Esophagus mucosa (tissue), 1 donor: ENCODE results near the gene NTHL1. TPM values are rescaled to one million over a fixed set of nuclear protein-coding genes. Genes with fewer than 3 reads are reported as not detected.
"Not testable (repeated sequence)": the region's sequence is repeated elsewhere in the genome, so short reads cannot be mapped to it uniquely, and the experiment has no call there.

Experiments used
- ATAC-seq: fragments of 200-7000 bp; cut with Tn5 transposase; one replicate; pipeline ENCODE4 v1.9.1; 2020
- total RNA-seq: library from RNA; stranded (reverse); gene quantifications from one replicate; pipeline ENCODE4 v1.2.4, GENCODE V29; 2023
- donor health status: DM: yes; HTN: yes; CAD: no.

Gene NTHL1
- total RNA-seq, 1 donor from 2014 or later = 15.8 TPM

DNA sequence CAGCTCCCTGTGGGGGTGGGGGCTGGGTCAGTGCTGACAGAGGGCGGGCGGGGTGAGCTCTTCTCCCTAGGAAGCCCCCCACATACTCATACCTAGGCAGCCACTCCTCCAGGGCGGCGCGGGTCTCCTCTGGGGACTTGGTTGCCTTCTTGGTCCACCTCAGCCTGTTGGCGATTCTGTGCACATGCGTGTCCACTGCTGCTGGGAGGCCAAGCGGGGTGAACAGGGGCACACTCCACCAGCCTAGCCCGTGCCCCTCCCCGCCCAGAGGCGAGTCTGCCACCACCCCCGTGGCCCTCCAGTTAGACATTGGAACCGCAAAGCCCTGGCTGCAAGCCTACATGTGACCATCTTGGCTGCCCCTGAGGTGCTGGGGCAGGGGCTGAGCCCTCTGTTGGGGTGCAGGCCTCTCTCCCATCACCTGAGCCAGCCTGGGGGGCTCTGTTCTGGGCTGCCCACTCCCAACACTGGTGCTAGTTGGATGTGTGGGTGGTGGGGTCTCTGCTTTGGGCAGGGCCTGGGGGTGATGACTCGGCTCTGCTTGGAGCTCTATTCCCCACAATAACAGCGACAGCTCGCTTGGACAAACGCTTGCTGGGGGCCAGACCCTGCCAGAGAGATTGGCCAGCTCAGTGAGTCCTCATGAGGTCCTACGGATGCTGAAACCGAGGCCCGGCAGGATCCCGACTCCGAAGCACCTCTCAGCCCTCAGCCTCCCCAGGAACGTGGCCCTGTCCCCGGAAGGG is 7.4 kb downstream of the NTHL1 start:
- ATAC-seq = no peak

DNA sequence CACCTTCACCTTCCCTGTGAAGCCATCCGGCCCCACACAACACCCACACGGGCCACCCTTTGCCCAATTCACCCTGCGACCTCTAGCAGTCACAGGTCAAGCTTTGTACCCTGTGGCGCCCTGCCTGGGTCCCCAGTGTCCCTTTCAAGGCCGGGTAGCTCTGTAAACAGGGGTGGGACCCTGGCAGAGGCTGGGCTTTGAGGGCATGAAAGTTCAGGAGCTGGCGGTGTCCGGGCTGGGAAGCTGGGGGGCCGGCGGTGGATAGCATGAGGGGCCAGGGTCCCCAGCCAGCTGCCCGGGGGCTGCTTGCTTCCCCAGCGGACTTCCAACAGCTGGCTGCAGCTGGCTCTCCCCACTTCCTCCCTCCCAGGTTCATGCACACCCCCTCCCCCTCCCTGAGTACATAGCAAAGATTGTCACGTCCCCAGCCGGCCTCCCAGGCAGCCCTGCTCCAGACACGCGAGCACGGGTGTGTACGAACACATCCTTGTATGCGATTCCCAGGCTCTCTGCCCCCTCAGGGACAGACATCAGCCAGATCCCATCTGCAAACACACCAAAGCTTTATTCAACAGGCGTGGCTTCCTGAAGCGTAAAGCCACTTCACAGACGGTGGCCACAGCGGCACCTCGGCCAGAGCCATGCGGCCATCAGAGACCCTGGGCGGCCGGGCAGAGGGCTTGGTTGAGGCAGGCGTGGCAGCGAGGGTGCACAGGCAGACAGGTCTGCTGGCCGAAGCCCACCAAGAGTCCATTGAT is 8.2 kb downstream of the NTHL1 start:
- no peak for ATAC-seq

DNA sequence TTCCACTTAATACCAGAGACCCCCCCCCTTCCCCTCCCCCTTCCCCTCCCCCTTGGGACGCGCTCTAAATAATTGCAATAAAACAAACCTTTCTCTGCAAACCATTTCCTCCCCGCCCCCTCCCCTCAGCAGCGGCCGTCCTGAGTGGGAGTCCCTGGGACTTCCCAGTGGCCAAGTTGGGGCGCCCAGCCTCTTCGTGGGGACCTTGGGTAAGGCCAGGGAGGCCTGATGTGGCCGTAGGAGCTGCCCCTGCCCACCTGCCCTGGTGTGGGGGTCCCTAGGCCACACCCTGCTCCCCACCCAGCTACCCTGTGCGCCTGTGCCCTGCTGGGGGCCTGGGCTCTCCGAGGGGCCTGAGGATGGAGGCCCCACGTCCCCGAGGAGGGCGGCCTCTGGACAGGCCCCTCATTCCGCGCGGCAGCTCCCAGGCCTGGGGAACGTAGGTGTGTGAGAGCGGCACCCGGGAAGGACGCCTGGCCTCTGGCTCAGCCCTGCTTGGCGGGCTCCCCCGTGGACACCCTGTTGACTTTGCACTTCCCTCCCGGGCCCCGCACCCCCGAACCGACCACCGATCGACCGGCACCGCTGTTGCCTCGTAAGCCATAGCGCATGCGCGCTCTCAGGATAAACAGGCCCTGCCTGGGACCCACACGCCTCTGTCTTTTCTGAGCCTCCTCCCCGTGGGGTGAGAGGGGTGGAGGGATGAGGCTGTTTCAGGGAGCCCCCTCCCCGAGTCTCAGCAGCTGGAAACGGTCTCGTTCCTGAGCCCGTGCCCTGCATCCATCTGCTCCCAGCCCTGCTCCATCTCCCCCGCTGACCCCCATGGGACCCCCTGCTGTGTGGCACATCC is 9.0 kb downstream of the NTHL1 start:
- ATAC-seq = no peak

DNA sequence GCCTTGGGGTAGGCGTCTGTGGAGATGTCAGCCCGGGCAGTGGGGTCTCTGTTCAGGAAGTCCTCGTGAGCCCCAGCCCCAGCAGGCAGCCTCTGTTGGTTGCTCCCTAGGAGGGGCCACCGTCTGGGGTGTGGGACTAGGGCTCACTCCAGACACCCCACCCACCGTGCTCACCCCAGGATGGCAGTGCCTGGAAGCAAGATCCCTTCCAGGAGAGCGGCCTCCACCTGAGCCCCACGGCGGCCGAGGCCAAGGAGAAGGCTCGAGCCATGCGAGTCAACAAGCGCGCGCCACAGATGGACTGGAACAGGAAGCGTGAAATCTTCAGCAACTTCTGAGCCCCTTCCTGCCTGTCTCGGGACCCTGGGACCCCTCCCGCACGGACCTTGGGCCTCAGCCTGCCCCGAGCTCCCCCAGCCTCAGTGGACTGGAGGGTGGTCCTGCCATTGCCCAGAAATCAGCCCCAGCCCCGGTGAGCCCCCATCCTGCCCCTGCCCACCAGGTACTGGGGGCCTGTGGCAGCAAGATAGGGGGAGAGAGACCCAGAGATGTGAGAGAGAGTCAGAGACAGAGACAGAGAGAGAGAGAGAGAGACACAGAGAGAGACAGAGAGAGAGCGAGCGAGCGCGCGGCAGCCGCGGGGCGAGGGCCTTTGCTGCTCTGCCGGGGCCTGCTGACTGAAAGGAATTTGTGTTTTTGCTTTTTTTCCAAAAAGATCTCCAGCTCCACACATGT is 9.8 kb downstream of the NTHL1 start:
- no peak for ATAC-seq

GRCh38 chr16:2037115-2037514 is 10.5 kb downstream of the NTHL1 start:
- ATAC-seq = no peak

GRCh38 chr16:2036200-2036966 is 11.3 kb downstream of the NTHL1 start:
- no peak for ATAC-seq

DNA sequence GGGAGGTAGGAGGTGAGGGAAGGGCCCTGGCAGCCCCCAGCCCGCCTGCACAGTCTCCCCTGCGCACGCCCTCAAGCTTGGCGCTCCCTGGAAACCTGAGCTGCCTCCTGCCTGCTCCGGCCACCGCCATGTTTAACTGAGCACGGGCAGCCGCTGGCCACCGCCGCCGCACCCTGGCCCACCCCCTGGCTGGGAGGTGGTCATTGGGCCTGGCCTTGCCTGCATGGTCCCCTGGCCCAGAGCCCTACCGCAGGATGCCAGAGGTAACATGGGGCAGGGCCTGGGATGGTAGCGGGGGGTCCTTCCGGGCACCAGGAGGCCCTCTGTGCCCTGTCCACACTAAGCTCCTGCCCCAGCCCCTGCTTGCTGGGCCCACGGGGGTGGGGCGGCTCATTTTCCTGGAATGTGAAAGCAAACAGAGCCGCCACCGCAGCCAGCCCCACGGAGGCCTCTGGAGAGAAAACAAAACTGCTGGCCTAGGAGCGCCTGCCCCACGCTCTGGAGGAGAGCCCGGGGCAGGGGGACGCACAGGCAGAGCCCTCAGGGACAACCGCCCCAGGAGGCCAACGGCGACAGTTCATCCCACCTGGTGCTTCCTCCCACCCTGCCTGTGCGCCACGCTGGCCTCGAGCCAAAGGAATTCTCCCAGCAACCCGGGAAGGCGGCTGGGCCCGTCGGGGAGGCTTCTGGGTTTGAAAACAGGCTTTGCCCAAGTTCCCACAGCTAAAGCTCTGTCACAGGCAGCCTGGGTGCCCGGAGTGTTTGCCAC is 12.0 kb downstream of the NTHL1 start:
- no peak for ATAC-seq

DNA sequence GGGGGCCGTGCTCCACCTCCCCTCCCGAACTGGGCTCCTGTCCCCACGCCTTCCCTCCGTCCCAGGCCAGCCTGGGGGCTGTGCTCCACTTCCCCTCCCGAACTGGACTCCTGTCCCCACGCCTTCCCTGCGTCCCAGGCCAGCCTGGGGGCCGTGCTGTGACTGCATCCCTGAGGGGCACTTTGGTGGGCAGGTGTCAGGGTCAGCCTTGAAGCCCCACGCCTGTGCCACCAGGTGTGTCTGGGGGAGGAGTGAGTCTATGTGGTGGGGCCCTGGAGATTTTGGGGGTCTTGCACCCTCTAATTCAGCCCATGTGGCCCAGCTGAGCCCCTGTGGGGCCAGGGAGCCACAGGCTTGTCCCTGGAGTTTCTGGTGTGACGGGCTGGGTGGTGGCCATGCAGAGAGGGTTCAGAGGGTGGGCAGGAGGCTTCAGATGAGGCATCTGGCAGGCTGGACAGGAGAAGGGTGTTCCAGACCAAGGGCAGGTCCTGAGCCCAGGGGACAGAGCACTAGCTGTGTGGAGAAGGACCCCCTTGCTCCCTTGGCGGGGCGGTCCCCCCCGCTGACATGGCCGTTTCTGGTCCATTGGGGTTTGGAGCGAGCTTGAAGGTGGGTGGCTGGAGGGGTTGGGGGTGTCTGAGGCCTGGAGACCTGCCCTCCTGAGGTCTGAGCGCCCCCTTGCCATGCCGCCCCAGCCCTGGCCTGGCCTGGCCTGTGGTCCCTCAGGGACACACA is 12.8 kb downstream of the NTHL1 start:
- ATAC-seq = no peak

- not testable (repeated sequence) for ATAC-seq
Measured at GRCh38 chr16:2033909-2034695, 13.5 kb downstream of the NTHL1 start.

- peak; percentile 27 for ATAC-seq
Measured at GRCh38 chr16:2033057-2033908, 14.4 kb downstream of the NTHL1 start.

DNA sequence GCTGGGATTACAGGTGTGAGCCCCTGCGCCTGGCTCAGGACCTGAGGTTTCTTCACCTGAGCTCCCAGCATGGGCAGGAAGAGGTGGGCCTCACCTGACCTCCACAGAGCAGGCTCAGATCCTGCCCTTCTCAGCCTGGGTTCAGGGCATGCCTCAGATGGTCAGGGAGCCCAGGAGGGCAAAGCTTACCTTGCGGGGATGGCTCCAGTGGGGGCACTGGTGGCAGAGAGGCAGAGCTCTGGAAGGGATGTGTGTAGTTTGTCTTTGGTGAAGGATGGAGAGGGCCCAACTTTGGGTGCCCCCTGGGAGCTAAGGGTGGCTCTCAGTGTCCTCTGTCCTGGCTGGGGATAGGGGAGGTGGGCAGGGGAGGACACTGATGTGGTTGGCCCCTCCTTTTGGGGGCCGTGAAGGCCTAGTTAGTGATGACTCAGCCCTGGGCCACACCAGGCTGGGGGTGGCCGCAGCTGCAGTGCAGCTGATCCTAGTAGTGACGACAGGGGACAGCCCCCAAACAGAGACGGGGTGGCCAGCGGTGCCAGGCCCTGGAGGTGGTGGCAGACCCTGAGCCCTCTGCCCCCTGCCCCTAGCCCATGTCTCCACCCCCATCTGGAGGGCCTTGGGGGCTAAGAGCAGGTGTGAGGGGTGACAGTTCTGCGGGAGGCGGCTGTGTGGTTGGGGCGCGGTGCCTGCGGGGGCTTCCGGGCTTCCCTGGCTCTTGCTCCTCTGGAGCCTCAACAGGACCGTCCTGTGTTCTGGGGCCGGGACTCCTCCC is 15.2 kb downstream of the NTHL1 start:
- ATAC-seq = peak; percentile 3

DNA sequence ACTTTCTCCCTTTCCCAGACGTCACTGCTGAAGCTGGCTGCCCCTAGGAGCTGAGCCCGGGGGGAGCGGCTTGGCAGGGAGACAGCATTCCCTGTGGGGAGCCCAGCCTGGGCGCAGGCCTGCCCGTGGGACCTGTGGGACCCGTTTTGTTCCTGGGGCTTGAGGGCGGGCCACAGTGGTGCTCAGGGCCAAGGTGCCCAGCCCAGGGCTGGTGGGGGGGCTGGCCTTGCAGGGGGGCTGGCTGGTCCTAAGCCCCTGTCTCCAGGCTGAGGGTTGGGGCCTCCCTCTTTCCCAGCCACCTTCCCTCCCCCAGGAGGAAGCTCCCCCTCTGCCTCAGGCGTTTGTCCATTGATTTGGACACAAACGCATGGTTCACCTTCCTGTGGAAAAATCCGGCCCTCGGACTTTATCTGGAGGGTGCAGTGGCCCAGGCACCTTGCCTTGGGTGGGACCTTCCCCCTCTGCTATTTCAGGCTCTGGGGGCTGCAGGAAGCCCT is 16.5 kb downstream of the NTHL1 start:
- ATAC-seq = peak; percentile 12

DNA sequence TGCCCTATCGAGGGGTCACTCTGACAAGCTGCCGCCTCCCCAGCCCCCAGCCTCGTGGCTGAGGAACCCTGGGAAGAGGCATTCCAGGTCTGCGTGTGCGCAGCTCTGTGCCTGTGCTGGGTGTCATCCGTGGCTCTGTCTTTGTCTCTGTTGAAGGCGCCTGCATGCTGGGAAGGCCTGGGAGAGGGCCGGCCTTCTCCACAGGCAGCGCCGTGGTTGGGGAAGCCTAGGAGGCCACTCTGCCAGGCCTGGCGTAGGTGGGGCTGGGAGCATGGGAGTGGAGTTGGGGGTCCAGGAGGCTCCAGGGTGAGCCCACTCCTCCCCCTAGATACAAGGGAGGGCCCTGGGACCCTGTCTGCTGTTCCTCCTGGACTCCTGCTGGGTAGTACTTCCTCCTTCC is 17.6 kb downstream of the NTHL1 start:
- no peak for ATAC-seq

DNA sequence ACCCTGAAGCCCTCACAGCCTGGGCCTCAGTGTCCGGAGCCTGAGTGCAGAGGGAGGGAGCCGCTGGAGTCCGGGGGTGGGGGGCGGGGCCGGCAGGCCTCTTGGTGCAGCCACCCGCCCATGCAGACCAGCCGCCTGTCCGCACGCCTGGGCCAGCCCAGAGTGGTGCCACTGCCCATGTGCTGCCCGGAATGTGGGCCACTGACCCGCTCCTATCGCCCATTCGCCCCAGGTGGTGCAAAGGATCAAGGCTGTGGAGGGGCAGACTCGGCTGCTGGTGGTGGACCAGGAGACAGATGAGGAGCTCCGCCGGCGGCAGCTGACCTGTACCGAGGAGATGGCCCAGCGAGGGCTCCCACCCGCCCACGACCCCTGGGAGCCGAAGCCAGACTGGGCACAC is 18.3 kb downstream of the NTHL1 start:
- ATAC-seq = no peak

DNA sequence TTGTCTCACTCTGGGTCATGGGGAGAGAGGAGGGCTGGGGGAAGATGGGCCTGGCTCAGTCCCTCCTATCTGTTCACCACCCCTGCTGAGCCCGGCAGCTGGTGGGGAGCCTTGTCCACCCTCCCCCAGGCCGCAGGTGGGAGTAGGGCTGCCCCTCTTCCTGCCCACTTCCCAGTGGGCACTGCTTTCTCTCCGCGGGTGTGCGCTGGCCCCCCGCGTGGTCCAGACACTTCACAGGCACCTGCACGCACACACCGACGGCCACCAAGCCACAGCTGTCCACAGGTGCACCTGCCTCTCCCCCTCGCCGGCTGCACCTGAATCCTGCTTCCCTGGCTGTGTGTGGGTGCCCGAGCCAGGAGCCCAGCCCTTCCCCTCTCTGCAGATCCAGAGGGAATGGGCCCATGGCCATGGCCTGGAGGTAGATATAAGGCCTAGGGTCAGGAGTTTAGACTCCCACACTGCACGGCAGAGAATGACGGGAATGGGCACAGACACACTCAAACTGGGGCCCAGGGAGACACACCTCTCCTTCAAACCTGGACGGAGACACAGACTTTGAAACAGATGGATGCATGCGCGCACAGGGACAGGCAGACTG is 18.9 kb downstream of the NTHL1 start:
- no peak for ATAC-seq

- no peak for ATAC-seq
Measured at GRCh38 chr16:2028146-2028545, 19.5 kb downstream of the NTHL1 start.
